ENCODE measurements around the gene RABGAP1L. TPM values are rescaled to one million over a fixed set of nuclear protein-coding genes. Genes with fewer than 3 reads are reported as not detected.

RABGAP1L gene
- total and polyA plus RNA-seq, 4 donors = 4.8 to 53.5 (median 18.8) TPM

GRCh38 chr1:174743654-174744561, 584.6 kb downstream of the RABGAP1L start:
- peak overlapping the region in 1 of 2 donors; percentile 62 for H3K9ac ChIP-seq (ENCODE audit: low read depth in 1 of 2, low read length in 2 of 2)
- H3K36me3 ChIP-seq (ENCODE audit: control insufficient read depth in 4 of 4, insufficient read depth in 3 of 4, low read depth in 1 of 4, low read length in 3 of 4) = no peaks in the 10 kb centered on the region
- DNase-seq (ENCODE audit: low spot score) = no peak
- H3K27ac ChIP-seq (ENCODE audit: low read depth in 1 of 2, low read length in 2 of 2) = no peak overlapping the region
- H3K4me1 ChIP-seq (ENCODE audit: control insufficient read depth in 4 of 4, insufficient read depth in 4 of 4, low read length in 3 of 4) = peaks cover 0 to 3% (median 0%) of the 10 kb centered on the region in 4 donors
- TF ChIP-seq GABPA (IDR thresholded peaks at IDR 0.05 in 1 of 2, conservative IDR thresholded peaks at IDR 0.05 in 1 of 2) = no peak
- TF ChIP-seq NR2F2 (IDR thresholded peaks at IDR 0.05) = no peak
- TF ChIP-seq CTCF (IDR thresholded peaks at IDR 0.05; ENCODE audit: low read depth, low read length, missing input control) = peak; percentile 69
- TF ChIP-seq RAD21 (IDR thresholded peaks at IDR 0.05) = peak; percentile 85 to 87
- TF ChIP-seq HNF4A (conservative IDR thresholded peaks at IDR 0.05) = no peak
- no peaks in the 10 kb centered on the region for H3K27me3 ChIP-seq (ENCODE audit: control insufficient read depth in 4 of 4, insufficient read depth in 4 of 4, low read length in 3 of 4)
- H3K4me3 ChIP-seq (ENCODE audit: low read depth in 1 of 3, low read length in 3 of 3) = no peak overlapping the region
- WGBS = 26% methylated on average over 4 of the region's 4 CpGs
- H3K9me3 ChIP-seq (ENCODE audit: control insufficient read depth in 4 of 4, low read length in 3 of 4) = no peaks in the 10 kb centered on the region

DNA sequence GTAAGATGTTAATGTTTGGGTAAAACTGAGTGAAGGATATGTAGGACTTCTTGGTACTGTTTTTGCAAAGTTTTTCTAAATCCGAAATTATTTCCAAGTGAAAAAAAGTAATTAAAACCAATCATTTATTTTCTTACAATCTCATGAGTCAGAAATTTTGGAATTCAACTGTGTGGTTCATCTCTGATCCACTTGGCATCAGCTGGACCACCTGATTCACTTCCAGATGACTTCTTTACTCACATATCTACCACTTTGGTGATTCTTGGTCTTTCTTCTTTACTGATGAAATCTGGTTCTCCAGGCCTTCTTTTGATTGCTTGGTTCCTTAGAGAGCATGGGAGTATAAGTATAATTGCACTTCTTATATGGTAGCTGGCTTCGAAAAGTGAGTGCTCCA, 585.6 kb downstream of the RABGAP1L start:
- no peak for TF ChIP-seq SP1 (IDR thresholded peaks at IDR 0.05)
- no peak for TF ChIP-seq JUND (IDR thresholded peaks at IDR 0.05)
- TF ChIP-seq HNF4A (conservative IDR thresholded peaks at IDR 0.05) = no peak
- TF ChIP-seq RXRA (IDR thresholded peaks at IDR 0.05) = no peak
- TF ChIP-seq CTCF (IDR thresholded peaks at IDR 0.05; ENCODE audit: low read depth, low read length, missing input control) = no peak
- H3K36me3 ChIP-seq (ENCODE audit: control insufficient read depth in 4 of 4, insufficient read depth in 3 of 4, low read depth in 1 of 4, low read length in 3 of 4) = no peaks in the 10 kb centered on the region
- H3K27me3 ChIP-seq (ENCODE audit: control insufficient read depth in 4 of 4, insufficient read depth in 4 of 4, low read length in 3 of 4) = no peaks in the 10 kb centered on the region
- H3K9me3 ChIP-seq (ENCODE audit: control insufficient read depth in 4 of 4, low read length in 3 of 4) = no peaks in the 10 kb centered on the region
- no peak for DNase-seq (ENCODE audit: low spot score)
- WGBS = 83% methylated on average over 2 of the region's 2 CpGs
- no peak overlapping the region for H3K4me3 ChIP-seq (ENCODE audit: low read depth in 1 of 3, low read length in 3 of 3)
- H3K27ac ChIP-seq (ENCODE audit: low read depth in 1 of 2, low read length in 2 of 2) = no peak overlapping the region
- H3K4me1 ChIP-seq (ENCODE audit: control insufficient read depth in 4 of 4, insufficient read depth in 4 of 4, low read length in 3 of 4) = peaks cover 0 to 3% (median 0%) of the 10 kb centered on the region in 4 donors
- H3K9ac ChIP-seq (ENCODE audit: low read depth in 1 of 2, low read length in 2 of 2) = no peak overlapping the region

DNA sequence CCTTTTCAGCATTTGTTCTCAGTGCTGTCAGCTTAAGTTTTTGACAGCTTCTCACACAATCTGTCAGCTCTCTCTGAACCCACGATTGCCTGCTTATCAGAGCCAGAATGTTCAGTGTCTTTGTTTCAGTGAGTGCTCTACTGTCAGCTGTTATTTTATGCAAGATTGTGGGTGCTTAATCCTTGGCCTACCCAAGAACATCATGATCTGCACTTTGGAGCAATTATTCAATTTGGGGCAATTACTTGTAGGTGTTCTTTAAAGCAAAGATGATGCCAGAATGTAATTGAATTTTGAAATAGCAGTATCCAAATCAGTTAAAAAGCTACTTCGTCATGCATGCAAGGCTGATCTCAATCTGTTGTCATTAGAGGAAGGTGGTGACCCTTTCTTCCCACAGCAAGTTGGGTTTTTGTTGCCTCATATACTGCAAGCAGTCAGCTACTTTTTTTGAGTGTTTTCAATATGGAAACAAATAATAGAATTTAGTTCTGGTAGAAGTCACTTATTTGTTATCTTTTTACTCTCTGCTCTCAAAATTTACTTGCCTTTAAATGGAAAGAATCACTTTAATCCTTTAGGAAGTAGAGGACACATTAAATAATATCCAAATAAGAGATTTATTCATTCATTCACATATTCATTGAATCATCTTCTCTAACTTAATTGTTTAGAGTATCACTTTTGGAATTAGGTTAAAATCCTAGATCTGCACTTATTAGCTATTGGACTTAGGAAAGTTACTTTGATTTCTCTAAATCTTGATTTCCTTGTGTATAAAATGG, 586.9 kb downstream of the RABGAP1L start:
- no peaks in the 10 kb centered on the region for H3K9me3 ChIP-seq (ENCODE audit: control insufficient read depth in 4 of 4, low read length in 3 of 4)
- H3K36me3 ChIP-seq (ENCODE audit: control insufficient read depth in 4 of 4, insufficient read depth in 3 of 4, low read depth in 1 of 4, low read length in 3 of 4) = no peaks in the 10 kb centered on the region
- no peak overlapping the region for H3K9ac ChIP-seq (ENCODE audit: low read depth in 1 of 2, low read length in 2 of 2)
- H3K4me1 ChIP-seq (ENCODE audit: control insufficient read depth in 4 of 4, insufficient read depth in 4 of 4, low read length in 3 of 4) = peaks cover 0 to 3% (median 0%) of the 10 kb centered on the region in 4 donors
- 71% methylated on average over 2 of the region's 2 CpGs for WGBS
- no peak overlapping the region for H3K4me3 ChIP-seq (ENCODE audit: low read depth in 1 of 3, low read length in 3 of 3)
- H3K27ac ChIP-seq (ENCODE audit: low read depth in 1 of 2, low read length in 2 of 2) = no peak overlapping the region
- H3K27me3 ChIP-seq (ENCODE audit: control insufficient read depth in 4 of 4, insufficient read depth in 4 of 4, low read length in 3 of 4) = no peaks in the 10 kb centered on the region
- DNase-seq (ENCODE audit: low spot score) = no peak
- TF ChIP-seq CTCF (IDR thresholded peaks at IDR 0.05; ENCODE audit: low read depth, low read length, missing input control) = no peak
- no peak for TF ChIP-seq JUND (IDR thresholded peaks at IDR 0.05)
- no peak for TF ChIP-seq TAF1 (conservative IDR thresholded peaks at IDR 0.05)
- TF ChIP-seq NR2F2 (IDR thresholded peaks at IDR 0.05) = no peak
- no peak for TF ChIP-seq REST (IDR thresholded peaks at IDR 0.05)
- TF ChIP-seq YY1 (IDR thresholded peaks at IDR 0.05) = no peak
- no peak for TF ChIP-seq HNF4A (conservative IDR thresholded peaks at IDR 0.05)
- TF ChIP-seq GABPA (IDR thresholded peaks at IDR 0.05 in 1 of 2, conservative IDR thresholded peaks at IDR 0.05 in 1 of 2) = no peak
- TF ChIP-seq SP1 (IDR thresholded peaks at IDR 0.05) = no peak
- TF ChIP-seq FOXA2 (IDR thresholded peaks at IDR 0.05) = no peak

Data from liver (tissue), 9 donors.